EH (cell line): ENCODE measurements around the gene SMTNL2.
A peak's percentile ranks its signal among the peaks of the same experiment; 100 is the strongest.

ENCODE experiments used
- DNase-seq: peaks from one replicate; pipeline ENCODE4 v3.0.0-alpha.2; 2015; ENCODE audit warnings: low read depth

SMTNL2 gene

GRCh38 chr17:4584101-4584916, at the start of gene SMTNL2:
Gene SMTNL2, plus strand, starts transcription at chr17:4584529. Its CDS starts 77 bp downstream, at chr17:4584606.
- DNase-seq, result no peak

- no peak for DNase-seq
These were observed 49.2 kb upstream of the SMTNL2 start for GRCh38 chr17:4534928-4535666.

- DNase-seq, result no peak
These were observed 48.6 kb upstream of the SMTNL2 start for GRCh38 chr17:4535667-4536258.

GRCh38 chr17:4536259-4536741, 48.0 kb upstream of the SMTNL2 start:
- DNase-seq, result peak; percentile 30

GRCh38 chr17:4536742-4537411, 47.5 kb upstream of the SMTNL2 start:
- DNase-seq, result peak; percentile 20

- no peak for DNase-seq
These were observed 46.7 kb upstream of the SMTNL2 start for GRCh38 chr17:4537451-4538235.

GRCh38 chr17:4538236-4539002, 45.9 kb upstream of the SMTNL2 start:
- no peak for DNase-seq

- no peak for DNase-seq
These were observed 45.3 kb upstream of the SMTNL2 start for GRCh38 chr17:4539025-4539424.

- no peak for DNase-seq
These were observed 44.6 kb upstream of the SMTNL2 start for GRCh38 chr17:4539576-4540223.

GRCh38 chr17:4540224-4540651, 44.1 kb upstream of the SMTNL2 start:
- no peak for DNase-seq

GRCh38 chr17:4540687-4541327, 43.5 kb upstream of the SMTNL2 start:
- no peak for DNase-seq

GRCh38 chr17:4541328-4542002, 42.9 kb upstream of the SMTNL2 start:
- DNase-seq, result no peak

- no peak for DNase-seq
These were observed 42.2 kb upstream of the SMTNL2 start for GRCh38 chr17:4542003-4542725.

GRCh38 chr17:4542726-4543191, 41.6 kb upstream of the SMTNL2 start:
- DNase-seq, result no peak

- no peak for DNase-seq
These were observed 40.7 kb upstream of the SMTNL2 start for GRCh38 chr17:4543557-4544026.

- DNase-seq, result no peak
These were observed 40.0 kb upstream of the SMTNL2 start for GRCh38 chr17:4544135-4544950.

GRCh38 chr17:4544951-4545216, 39.4 kb upstream of the SMTNL2 start:
- DNase-seq, result no peak
